ENCODE results near the gene DDX28.

DDX28 gene

GRCh38 chr16:67989322-67990017 lies 33.6 kb downstream of the DDX28 start:
- no peak for DNase-seq (ENCODE audit: extremely low read depth, insufficient read length)
- no peaks in the 10 kb centered on the region for H3K27me3 ChIP-seq (replicated peaks; ENCODE audit: control insufficient read depth, insufficient read depth, low read length)
- TF ChIP-seq CTCF (IDR thresholded peaks at IDR 0.05; ENCODE audit: insufficient read depth, low read length, poor library complexity, severe bottlenecking), result no peak
- H3K4me3 ChIP-seq (replicated peaks; ENCODE audit: low read depth, low read length), result no peak overlapping the region
- H3K36me3 ChIP-seq (ENCODE audit: control insufficient read depth, insufficient read depth, low read length), result no peaks in the 10 kb centered on the region

GRCh38 chr16:67988675-67989074 lies 34.4 kb downstream of the DDX28 start:
- DNase-seq (ENCODE audit: extremely low read depth, insufficient read length), result no peak
- Histone ChIP-seq H3K4me3 (replicated peaks; ENCODE audit: low read depth, low read length) (no peak overlapping the region), H3K36me3 (ENCODE audit: control insufficient read depth, insufficient read depth, low read length) (no peaks in the 10 kb centered on the region), H3K27me3 (replicated peaks; ENCODE audit: control insufficient read depth, insufficient read depth, low read length) (no peaks in the 10 kb centered on the region)
- TF ChIP-seq CTCF (IDR thresholded peaks at IDR 0.05; ENCODE audit: insufficient read depth, low read length, poor library complexity, severe bottlenecking), result no peak

DNA sequence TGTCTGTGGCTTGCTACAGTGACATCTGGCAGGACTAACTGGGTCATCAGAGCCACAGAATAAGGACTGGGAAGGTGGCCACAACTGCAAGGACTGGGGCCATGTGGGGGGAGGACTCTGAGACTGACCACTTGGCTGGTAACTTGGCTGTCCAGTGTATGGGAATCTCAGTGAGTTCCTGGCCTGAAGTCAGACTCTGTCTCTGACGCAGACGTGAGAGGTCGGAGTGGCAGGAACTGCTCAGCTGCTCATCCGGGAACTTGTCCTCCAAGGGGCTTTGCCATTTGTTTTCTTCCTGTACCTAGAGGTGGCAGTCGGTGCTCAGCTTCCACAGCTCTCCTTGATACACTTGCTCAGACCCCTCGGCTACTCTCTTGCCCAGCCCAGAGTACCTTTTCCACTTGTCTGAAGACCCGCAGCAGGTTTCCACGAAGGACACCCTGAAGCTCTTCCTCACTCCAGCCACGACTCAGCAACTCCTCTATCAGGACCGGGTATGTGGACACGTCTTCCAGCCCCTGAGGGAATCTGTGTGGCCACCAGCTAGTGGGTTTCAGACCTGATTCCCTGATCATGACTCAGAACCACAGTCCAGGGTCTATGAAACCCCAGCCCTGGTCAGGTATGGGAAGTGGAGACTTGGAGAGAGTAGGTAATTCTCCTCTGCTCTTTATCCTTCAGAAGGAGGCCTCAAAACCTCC lies 35.4 kb downstream of the DDX28 start:
- DNase-seq (ENCODE audit: extremely low read depth, insufficient read length), result no peak
- H3K4me3 ChIP-seq (replicated peaks; ENCODE audit: low read depth, low read length), result no peak overlapping the region
- no peaks in the 10 kb centered on the region for H3K36me3 ChIP-seq (ENCODE audit: control insufficient read depth, insufficient read depth, low read length)
- H3K27me3 ChIP-seq (replicated peaks; ENCODE audit: control insufficient read depth, insufficient read depth, low read length), result no peaks in the 10 kb centered on the region
- TF ChIP-seq CTCF (IDR thresholded peaks at IDR 0.05; ENCODE audit: insufficient read depth, low read length, poor library complexity, severe bottlenecking), result no peak

GRCh38 chr16:67986949-67987348 lies 36.1 kb downstream of the DDX28 start:
- TF ChIP-seq CTCF (IDR thresholded peaks at IDR 0.05; ENCODE audit: insufficient read depth, low read length, poor library complexity, severe bottlenecking), result no peak
- H3K27me3 ChIP-seq (replicated peaks; ENCODE audit: control insufficient read depth, insufficient read depth, low read length), result no peaks in the 10 kb centered on the region
- no peak for DNase-seq (ENCODE audit: extremely low read depth, insufficient read length)
- no peaks in the 10 kb centered on the region for H3K36me3 ChIP-seq (ENCODE audit: control insufficient read depth, insufficient read depth, low read length)
- H3K4me3 ChIP-seq (replicated peaks; ENCODE audit: low read depth, low read length), result no peak overlapping the region

DNA sequence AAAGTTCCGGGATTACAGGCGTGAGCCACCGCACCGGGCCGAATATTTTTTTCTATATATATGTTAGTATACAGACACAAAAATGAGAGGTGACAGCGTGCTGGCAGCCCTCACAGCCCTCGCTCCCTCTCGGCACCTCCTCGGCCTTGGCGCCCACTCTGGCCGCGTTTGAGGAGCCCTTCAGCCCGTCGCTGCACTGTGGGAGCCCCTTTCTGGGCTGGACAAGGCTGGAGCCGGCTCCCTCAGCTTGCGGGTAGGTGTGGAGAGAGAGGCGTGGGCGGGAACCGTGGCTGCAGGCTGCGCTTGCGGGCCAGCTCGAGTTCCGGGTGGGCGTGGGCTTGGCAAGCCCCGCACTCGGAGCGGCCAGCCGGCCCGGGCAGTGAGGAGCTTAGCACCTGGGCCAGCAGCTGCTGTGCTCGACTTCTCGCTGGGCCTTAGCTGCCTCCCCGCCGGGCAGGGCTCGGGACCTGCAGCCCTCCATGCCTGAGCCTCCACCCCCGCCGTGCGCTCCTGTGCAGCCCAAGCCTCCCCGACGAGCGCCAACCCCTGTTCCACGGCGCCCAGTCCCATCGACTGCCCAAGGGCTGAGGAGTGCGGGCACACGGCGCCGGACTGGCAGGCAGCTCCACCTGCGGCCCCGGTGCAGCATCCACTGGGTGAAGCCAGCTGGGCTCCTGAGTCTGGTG lies 40.9 kb downstream of the DDX28 start:
- Histone ChIP-seq H3K27me3 (replicated peaks; ENCODE audit: control insufficient read depth, insufficient read depth, low read length) (no peaks in the 10 kb centered on the region), H3K36me3 (ENCODE audit: control insufficient read depth, insufficient read depth, low read length) (no peaks in the 10 kb centered on the region), H3K4me3 (replicated peaks; ENCODE audit: low read depth, low read length) (no peak overlapping the region)
- TF ChIP-seq CTCF (IDR thresholded peaks at IDR 0.05; ENCODE audit: insufficient read depth, low read length, poor library complexity, severe bottlenecking), result no peak
- DNase-seq (ENCODE audit: extremely low read depth, insufficient read length), result no peak
